Activated CD4-positive, alpha-beta T cell treated with anti-CD3 and anti-CD28 coated beads, Interleukin-2, amount 10 ng/mL, durations not matched to agents 7 days and 5 days (primary cell): ENCODE results near the gene EDN2. TPM values are rescaled to one million over a fixed set of nuclear protein-coding genes. Genes with fewer than 3 reads are reported as not detected.

Experiments
- CTCF ChIA-PET: fragments of 350-600 bp; sonication (Branson Sonifier 250); formaldehyde crosslinking; loops from one replicate; lab custom pipeline; 2021; ENCODE audit warnings: antibody characterized with exemption; lab: Charles Lee
- POLR2A ChIA-PET: fragments of 350-600 bp; sonication (Branson Sonifier 250); formaldehyde crosslinking; loops from one replicate; lab custom pipeline; 2021; ENCODE audit warnings: antibody characterized with exemption; lab: Charles Lee
- DNase-seq: peaks from one replicate; pipeline ENCODE4 v3.0.0-alpha.2; 2020
- H3K27ac Mint-ChIP-seq: one replicate; pipeline ENCODE4 v1.8.0; 2021; ENCODE audit warnings: mild to moderate bottlenecking, moderate library complexity, mixed read lengths
- H3K27me3 Mint-ChIP-seq: one replicate; pipeline ENCODE4 v1.8.0; 2021; ENCODE audit warnings: mixed read lengths
- H3K36me3 Mint-ChIP-seq: one replicate; pipeline ENCODE4 v1.8.0; 2021; ENCODE audit warnings: low read depth, mixed read lengths
- H3K4me1 Mint-ChIP-seq: one replicate; pipeline ENCODE4 v1.8.0; 2021; ENCODE audit warnings: mixed read lengths
- H3K4me3 Mint-ChIP-seq: one replicate; pipeline ENCODE4 v1.8.0; 2021; ENCODE audit warnings: mild to moderate bottlenecking, moderate library complexity, mixed read lengths
- H3K9me3 Mint-ChIP-seq: one replicate; pipeline ENCODE4 v1.8.0; 2021; ENCODE audit warnings: mixed read lengths
- total RNA-seq, 2 experiments: library from RNA; stranded (reverse); gene quantifications; one replicate each; pipeline ENCODE4 v1.2.3, GENCODE V29; 2021

Gene EDN2
- total RNA-seq, 2 experiments from 2014 or later = not detected

GRCh38 chr1:41514381-41514780, 29.9 kb upstream of the EDN2 start:
- Mint-ChIP-seq H3K27me3 (no peaks in the 10 kb centered on the region), H3K36me3 (peaks cover 2% of the 10 kb centered on the region), H3K27ac (no peak overlapping the region), H3K4me3 (no peak overlapping the region), H3K9me3 (no peaks in the 10 kb centered on the region), H3K4me1 (peaks cover 6% of the 10 kb centered on the region)
- ChIA-PET POLR2A (no interaction called here), CTCF (interaction anchor here (1.1 kb wide), 1 partner anchor 19 kb away, joined by 3 read pairs; no protein-coding TSS in a partner anchor)
- DNase-seq = no peak

- DNase-seq = no peak
- Mint-ChIP-seq H3K4me3 (no peak overlapping the region), H3K4me1 (peaks cover 6% of the 10 kb centered on the region), H3K9me3 (no peaks in the 10 kb centered on the region), H3K36me3 (peaks cover 2% of the 10 kb centered on the region), H3K27me3 (no peaks in the 10 kb centered on the region), H3K27ac (no peak overlapping the region)
- POLR2A ChIA-PET = no interaction called here
- CTCF ChIA-PET = interaction anchor here (0.5 kb wide), 1 partner anchor 1624 kb away, joined by 4 read pairs; no protein-coding TSS in a partner anchor
These were observed 28.9 kb upstream of the EDN2 start for GRCh38 chr1:41513383-41513735.

DNA sequence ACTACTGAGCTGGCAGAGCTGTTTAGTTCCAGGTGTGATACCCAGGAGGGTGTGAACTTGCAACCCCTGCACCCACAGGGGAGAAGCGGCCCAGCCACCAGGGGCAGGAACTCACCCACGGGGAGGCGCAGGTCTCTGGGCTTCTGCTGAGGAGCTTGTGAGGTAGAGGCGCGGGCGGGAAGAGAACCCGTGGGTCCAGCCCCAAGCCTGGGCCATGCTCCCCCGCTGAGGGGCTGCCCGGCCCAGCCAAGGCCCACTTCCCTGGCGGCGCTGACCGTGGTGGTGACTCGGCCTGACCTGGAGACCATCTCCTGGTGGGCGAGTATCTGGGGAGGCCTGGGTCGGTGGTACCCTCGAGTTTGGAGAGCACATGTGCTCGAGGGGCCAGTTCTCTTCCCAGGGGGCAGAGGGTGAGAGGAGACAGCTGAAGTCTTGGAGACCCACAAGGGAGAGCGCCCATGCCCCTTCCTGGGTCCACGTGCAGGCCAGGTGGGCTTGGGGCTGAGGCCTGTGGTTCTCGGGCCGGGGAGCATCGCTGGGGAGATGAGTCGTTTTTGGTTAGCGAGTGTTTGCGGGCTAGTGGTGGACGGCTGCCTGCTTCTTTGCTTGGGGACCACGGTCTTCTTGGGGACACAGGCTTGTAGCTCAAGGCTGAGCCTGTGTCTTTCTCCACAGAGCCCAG, 28.4 kb upstream of the EDN2 start:
- CTCF ChIA-PET = no interaction called here
- H3K9me3 Mint-ChIP-seq = no peaks in the 10 kb centered on the region
- H3K4me1 Mint-ChIP-seq = peaks cover 6% of the 10 kb centered on the region
- no peak for DNase-seq
- no peaks in the 10 kb centered on the region for H3K27me3 Mint-ChIP-seq
- no peak overlapping the region for H3K27ac Mint-ChIP-seq
- H3K36me3 Mint-ChIP-seq = peaks cover 2% of the 10 kb centered on the region
- POLR2A ChIA-PET = no interaction called here
- no peak overlapping the region for H3K4me3 Mint-ChIP-seq

GRCh38 chr1:41511239-41511540, 26.7 kb upstream of the EDN2 start:
- ChIA-PET CTCF (no interaction called here), POLR2A (no interaction called here)
- Mint-ChIP-seq H3K27ac (no peak overlapping the region), H3K4me3 (no peak overlapping the region), H3K36me3 (peaks cover 2% of the 10 kb centered on the region), H3K9me3 (no peaks in the 10 kb centered on the region), H3K4me1 (peaks cover under 1% of the 10 kb centered on the region), H3K27me3 (no peaks in the 10 kb centered on the region)
- no peak for DNase-seq

DNA sequence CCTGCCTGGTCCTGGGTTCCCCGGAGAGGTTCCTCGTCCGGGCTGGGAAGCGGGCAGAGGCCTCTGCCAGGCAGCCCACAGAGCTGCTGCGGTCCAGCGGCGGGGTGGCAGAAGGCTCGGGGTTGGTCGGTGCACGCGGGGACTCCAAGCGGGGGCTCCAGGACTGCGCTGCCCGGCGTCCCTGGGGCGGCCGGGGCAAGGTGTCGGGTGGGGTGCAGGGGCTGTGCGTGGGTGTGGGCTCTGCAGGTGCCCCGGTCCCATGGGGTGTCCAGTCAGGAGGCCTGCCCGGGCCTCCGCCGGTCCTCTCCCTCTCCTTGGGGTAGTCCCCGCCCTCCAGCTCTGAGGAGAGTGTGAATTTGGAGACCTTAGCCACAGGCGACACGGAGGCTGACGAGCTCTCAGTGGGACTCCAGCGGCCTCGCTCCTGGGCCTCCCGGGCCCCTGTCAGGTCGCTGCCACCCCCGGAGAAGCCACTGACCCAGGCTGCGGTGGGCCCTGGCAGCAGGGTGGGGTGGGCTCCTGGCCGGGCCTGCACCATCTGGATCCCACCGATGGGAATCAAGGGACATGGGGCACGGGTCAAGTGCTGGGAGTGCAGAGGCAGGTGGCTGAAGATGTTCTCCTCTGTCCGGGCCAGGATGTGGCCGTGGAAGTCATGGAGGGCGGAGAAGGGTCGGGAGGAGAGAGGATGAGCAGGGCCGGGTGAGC, 26.2 kb upstream of the EDN2 start:
- Mint-ChIP-seq H3K36me3 (peaks cover 2% of the 10 kb centered on the region), H3K4me3 (no peak overlapping the region), H3K27me3 (no peaks in the 10 kb centered on the region), H3K27ac (no peak overlapping the region), H3K9me3 (no peaks in the 10 kb centered on the region), H3K4me1 (no peaks in the 10 kb centered on the region)
- ChIA-PET POLR2A (no interaction called here), CTCF (no interaction called here)
- no peak for DNase-seq

DNA sequence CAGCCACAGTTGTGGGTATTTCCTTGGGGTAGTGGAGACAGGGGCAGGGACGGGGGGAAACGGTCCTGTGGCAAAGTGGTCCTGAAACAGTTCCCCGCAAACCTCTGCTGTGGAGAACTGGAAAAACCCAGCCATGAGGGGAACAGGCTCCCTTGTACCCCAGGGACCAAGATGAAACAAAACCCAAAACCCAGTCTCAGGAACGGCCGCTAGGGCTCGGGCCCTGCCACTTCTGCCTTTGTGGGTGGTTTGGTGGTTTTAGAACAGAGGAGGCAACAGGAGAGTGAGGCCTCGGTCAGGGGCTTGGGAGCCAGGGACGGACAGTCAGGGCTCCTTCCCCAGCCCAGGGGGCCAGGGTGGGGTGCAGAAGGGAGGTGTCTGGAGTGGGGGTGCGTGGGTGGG, 24.8 kb upstream of the EDN2 start:
- no peaks in the 10 kb centered on the region for H3K9me3 Mint-ChIP-seq
- H3K4me1 Mint-ChIP-seq = peaks cover 7% of the 10 kb centered on the region
- no peaks in the 10 kb centered on the region for H3K27me3 Mint-ChIP-seq
- H3K4me3 Mint-ChIP-seq = no peak overlapping the region
- POLR2A ChIA-PET = no interaction called here
- CTCF ChIA-PET = no interaction called here
- DNase-seq = no peak
- peaks cover 2% of the 10 kb centered on the region for H3K36me3 Mint-ChIP-seq
- no peak overlapping the region for H3K27ac Mint-ChIP-seq

DNA sequence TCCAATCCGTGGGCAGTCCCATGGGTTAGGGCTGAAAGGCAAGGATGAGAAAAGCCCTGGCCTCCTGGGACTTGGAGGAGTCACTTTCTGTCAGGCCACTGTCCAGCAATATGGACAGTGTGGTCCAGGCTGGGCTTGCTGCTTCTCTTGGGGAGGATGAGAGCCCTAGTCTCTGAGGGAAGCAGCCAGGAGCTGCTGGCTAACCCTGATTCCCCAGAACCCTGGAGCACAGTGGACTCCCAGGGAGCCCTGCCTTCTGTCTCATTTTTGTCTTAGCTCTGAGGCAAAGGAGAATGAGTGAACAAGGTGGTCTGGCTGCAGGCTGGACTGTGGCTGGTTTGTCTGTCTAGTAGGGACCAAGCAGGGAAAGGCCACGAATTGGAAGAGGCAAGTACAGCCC, 23.8 kb upstream of the EDN2 start:
- Mint-ChIP-seq H3K27ac (no peak overlapping the region), H3K4me1 (peaks cover 10% of the 10 kb centered on the region), H3K9me3 (no peaks in the 10 kb centered on the region), H3K4me3 (no peak overlapping the region), H3K36me3 (peaks cover 2% of the 10 kb centered on the region), H3K27me3 (no peaks in the 10 kb centered on the region)
- DNase-seq = no peak
- CTCF ChIA-PET = interaction anchor here (1.0 to 1.1 kb wide), 2 partner anchors 8 to 16 kb away, joined by 7 to 8 read pairs; no protein-coding TSS in a partner anchor
- POLR2A ChIA-PET = no interaction called here

DNA sequence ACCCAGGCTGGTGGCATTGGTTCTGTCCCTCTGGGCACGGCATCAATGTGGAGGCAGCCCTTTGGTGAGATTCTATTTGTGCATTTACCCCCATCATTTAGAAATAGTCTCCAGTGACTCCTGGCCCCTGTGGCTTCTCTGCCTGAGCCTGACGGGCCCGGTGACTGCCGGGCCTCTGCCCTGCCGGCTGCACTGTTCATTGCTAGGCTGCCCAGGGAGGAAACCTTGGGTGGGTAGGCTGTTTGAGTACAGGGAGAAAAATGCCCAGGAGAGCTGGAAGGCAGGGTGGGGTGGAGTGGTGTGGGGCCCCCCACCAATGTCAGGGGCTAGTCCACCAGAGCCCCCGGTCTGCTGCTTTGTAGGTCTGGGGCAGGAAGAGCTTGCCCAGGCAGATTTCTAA, 23.4 kb upstream of the EDN2 start:
- DNase-seq = no peak
- Mint-ChIP-seq H3K27ac (no peak overlapping the region), H3K4me3 (no peak overlapping the region), H3K36me3 (peaks cover 2% of the 10 kb centered on the region), H3K4me1 (peaks cover 10% of the 10 kb centered on the region), H3K9me3 (no peaks in the 10 kb centered on the region), H3K27me3 (no peaks in the 10 kb centered on the region)
- ChIA-PET POLR2A (no interaction called here), CTCF (interaction anchor here (1.0 to 1.1 kb wide), 2 partner anchors 8 to 15 kb away, joined by 7 to 8 read pairs; no protein-coding TSS in a partner anchor)

- Mint-ChIP-seq H3K9me3 (no peaks in the 10 kb centered on the region), H3K36me3 (peaks cover 2% of the 10 kb centered on the region), H3K4me1 (peaks cover 10% of the 10 kb centered on the region), H3K27ac (no peak overlapping the region), H3K27me3 (no peaks in the 10 kb centered on the region), H3K4me3 (no peak overlapping the region)
- POLR2A ChIA-PET = no interaction called here
- no peak for DNase-seq
- CTCF ChIA-PET = interaction anchor here (0.6 to 1.1 kb wide), 3 partner anchors 9 to 248 kb away, joined by 7 to 8 read pairs (median 8); no protein-coding TSS in a partner anchor
These were observed 22.7 kb upstream of the EDN2 start for GRCh38 chr1:41507110-41507720.

GRCh38 chr1:41504114-41505035, 19.9 kb upstream of the EDN2 start:
- Mint-ChIP-seq H3K9me3 (no peaks in the 10 kb centered on the region), H3K4me3 (no peak overlapping the region), H3K4me1 (peaks cover 10% of the 10 kb centered on the region), H3K36me3 (no peaks in the 10 kb centered on the region), H3K27me3 (no peaks in the 10 kb centered on the region), H3K27ac (no peak overlapping the region)
- POLR2A ChIA-PET = no interaction called here
- DNase-seq = no peak
- CTCF ChIA-PET = no interaction called here

DNA sequence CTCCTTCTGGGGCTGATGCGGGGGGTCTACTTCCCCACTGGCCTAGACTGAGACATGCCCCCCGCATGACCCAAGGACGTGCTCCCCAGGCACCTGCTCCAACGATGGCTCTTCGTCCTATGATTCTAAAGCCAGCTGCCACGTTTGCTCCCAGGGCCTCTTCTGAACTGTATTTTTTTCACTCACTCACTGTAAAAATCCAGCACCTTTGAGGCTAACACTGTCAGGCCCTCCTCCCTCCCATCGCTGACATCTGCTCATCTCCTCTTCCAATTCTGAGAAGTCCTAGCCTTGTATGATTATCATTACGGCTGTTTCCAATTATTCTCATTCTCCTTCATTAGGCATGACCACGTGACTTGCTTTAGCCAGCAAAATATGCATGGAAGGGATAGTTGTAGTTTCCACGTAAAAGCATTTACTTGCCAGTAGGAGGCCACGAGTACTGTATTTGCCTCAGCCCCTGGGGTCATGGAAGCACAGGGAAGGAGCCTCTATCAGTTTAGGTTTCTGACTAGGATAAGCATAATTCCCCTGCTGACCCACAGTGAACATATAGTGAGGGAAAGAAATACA, 19.1 kb upstream of the EDN2 start:
- no peaks in the 10 kb centered on the region for H3K36me3 Mint-ChIP-seq
- no peak overlapping the region for H3K27ac Mint-ChIP-seq
- no peaks in the 10 kb centered on the region for H3K9me3 Mint-ChIP-seq
- ChIA-PET CTCF (no interaction called here), POLR2A (no interaction called here)
- H3K4me3 Mint-ChIP-seq = no peak overlapping the region
- H3K4me1 Mint-ChIP-seq = peaks cover 10% of the 10 kb centered on the region
- no peaks in the 10 kb centered on the region for H3K27me3 Mint-ChIP-seq
- DNase-seq = no peak

DNA sequence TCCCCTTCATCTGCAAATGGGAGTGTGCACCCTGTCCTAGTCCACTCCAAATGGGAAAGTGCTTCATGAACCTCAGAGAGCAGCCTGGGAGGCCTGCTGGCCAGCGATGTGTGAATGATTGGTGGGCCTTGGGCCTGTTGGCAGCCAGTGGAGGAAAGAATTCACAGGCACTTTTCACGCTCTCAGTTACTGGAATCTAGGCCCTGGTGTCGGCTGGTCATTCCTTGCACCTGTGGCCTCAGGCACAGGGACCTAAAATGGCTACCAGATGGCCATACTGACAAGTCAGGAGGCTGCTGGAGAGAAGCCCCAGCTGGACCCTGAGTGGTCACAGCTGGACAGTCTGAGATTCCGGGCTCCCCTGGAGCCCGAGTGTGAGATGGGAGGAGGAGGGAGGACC, 18.4 kb upstream of the EDN2 start:
- CTCF ChIA-PET = no interaction called here

More for the DNA sequence above, 18.4 kb upstream of the EDN2 start:
- H3K9me3 Mint-ChIP-seq = no peaks in the 10 kb centered on the region
- no peak for DNase-seq
- no peaks in the 10 kb centered on the region for H3K36me3 Mint-ChIP-seq
- no peak overlapping the region for H3K4me3 Mint-ChIP-seq
- no peak overlapping the region for H3K27ac Mint-ChIP-seq
- POLR2A ChIA-PET = no interaction called here
- peaks cover 10% of the 10 kb centered on the region for H3K4me1 Mint-ChIP-seq
- H3K27me3 Mint-ChIP-seq = peaks cover 2% of the 10 kb centered on the region
